GM10248 (cell line): ENCODE measurements around the gene AEBP2.
"Not testable (repeated sequence)": the region's sequence is repeated elsewhere in the genome, so short reads cannot be mapped to it uniquely, and the experiment has no call there.

ENCODE experiments used
- CTCF ChIA-PET: fragments of 300-600 bp; sonication (Branson Sonifier 250); formaldehyde crosslinking; extraction: SDS; loops from one replicate; lab custom pipeline; 2021; ENCODE audit warnings: antibody characterized with exemption; lab: Yijun Ruan, JAX
- POLR2A ChIA-PET: fragments of 350-650 bp; sonication (Branson Sonifier 250); formaldehyde crosslinking; extraction: SDS; loops from one replicate; lab custom pipeline; 2020; ENCODE audit warnings: antibody characterized with exemption; lab: Yijun Ruan, JAX
- DNase-seq: peaks from one replicate; pipeline ENCODE4 v3.0.0; 2012; ENCODE audit errors: extremely low spot score
- CTCF ChIP-seq: IDR thresholded peaks from 2 replicates; pipeline ENCODE4 v1.5.1; 2012; ENCODE audit warnings: mild to moderate bottlenecking, low read depth; ENCODE audit errors: extremely low read depth, missing control alignments, control extremely low read depth

Gene AEBP2

GRCh38 chr12:19462406-19462805, 23.1 kb downstream of the AEBP2 start:
- no peak for TF ChIP-seq CTCF
- CTCF ChIA-PET, result interaction anchor here (1.1 kb wide), 2 partner anchors 11 to 16 kb away, joined by 3 to 4 read pairs; no protein-coding TSS in a partner anchor
- DNase-seq, result no peak
- POLR2A ChIA-PET, result no interaction called here

- ChIA-PET POLR2A (interaction anchor here (0.6 kb wide), 1 partner anchor 13 kb away, joined by 3 read pairs; no protein-coding TSS in a partner anchor), CTCF (interaction anchor here (1.3 kb wide), 1 partner anchor 9 kb away, joined by 4 read pairs; no protein-coding TSS in a partner anchor)
- no peak for TF ChIP-seq CTCF
- DNase-seq, result no peak
Observed at GRCh38 chr12:19464192-19464580, 24.9 kb downstream of the AEBP2 start.

GRCh38 chr12:19465711-19466110, 26.4 kb downstream of the AEBP2 start:
- no peak for TF ChIP-seq CTCF
- POLR2A ChIA-PET, result no interaction called here
- CTCF ChIA-PET, result no interaction called here
- DNase-seq, result no peak

- no peak for TF ChIP-seq CTCF
- ChIA-PET POLR2A (no interaction called here), CTCF (interaction anchor here (1.2 kb wide), 1 partner anchor 9 kb away, joined by 4 read pairs; no protein-coding TSS in a partner anchor)
- DNase-seq, result no peak
Observed at GRCh38 chr12:19474147-19474546, 34.9 kb downstream of the AEBP2 start.

- CTCF ChIA-PET, POLR2A ChIA-PET, DNase-seq: not testable (repeated sequence)
Observed at GRCh38 chr12:19475884-19476505, 36.7 kb downstream of the AEBP2 start.

- POLR2A ChIA-PET, result no interaction called here
- CTCF ChIA-PET, result interaction anchor here (1.9 kb wide), 1 partner anchor 15 kb away, joined by 3 read pairs; no protein-coding TSS in a partner anchor
- TF ChIP-seq CTCF, result no peak
- no peak for DNase-seq
Observed at GRCh38 chr12:19477071-19477470, 37.8 kb downstream of the AEBP2 start.

- ChIA-PET CTCF (no interaction called here), POLR2A (interaction anchor here (0.6 kb wide), 1 partner anchor 1179 kb away, joined by 8 read pairs; no protein-coding TSS in a partner anchor)
- DNase-seq, result no peak
- TF ChIP-seq CTCF, result no peak
Observed at GRCh38 chr12:19480459-19480858, 41.2 kb downstream of the AEBP2 start.
